Measurements from ENCODE around the gene SMYD2.

- TF ChIP-seq POLR2A (IDR thresholded peaks at IDR 0.05; ENCODE audit: low read depth, low read length) (no peak), POLR2AphosphoS5 (IDR thresholded peaks at IDR 0.05; ENCODE audit: low read depth, low read length) (no peak)
Observed at GRCh38 chr1:214287884-214288283, 6.9 kb downstream of the SMYD2 start.
